NT2/D1 (cell line): ENCODE data around the gene SMARCC2.

Source experiments
- SUZ12 ChIP-seq: IDR thresholded peaks from 2 replicates; pipeline ENCODE4 v1.6.1; 2011; ENCODE audit not compliant: insufficient read length, insufficient read depth; ENCODE audit errors: extremely low read depth
- YY1 ChIP-seq: IDR thresholded peaks from 2 replicates; pipeline ENCODE4 v1.6.1; 2011; ENCODE audit not compliant: insufficient read length, insufficient read depth
- ZNF274 ChIP-seq: IDR thresholded peaks from 2 replicates; pipeline ENCODE4 v1.6.1; 2011; ENCODE audit warnings: mild to moderate bottlenecking, low read depth, low read length

DNA sequence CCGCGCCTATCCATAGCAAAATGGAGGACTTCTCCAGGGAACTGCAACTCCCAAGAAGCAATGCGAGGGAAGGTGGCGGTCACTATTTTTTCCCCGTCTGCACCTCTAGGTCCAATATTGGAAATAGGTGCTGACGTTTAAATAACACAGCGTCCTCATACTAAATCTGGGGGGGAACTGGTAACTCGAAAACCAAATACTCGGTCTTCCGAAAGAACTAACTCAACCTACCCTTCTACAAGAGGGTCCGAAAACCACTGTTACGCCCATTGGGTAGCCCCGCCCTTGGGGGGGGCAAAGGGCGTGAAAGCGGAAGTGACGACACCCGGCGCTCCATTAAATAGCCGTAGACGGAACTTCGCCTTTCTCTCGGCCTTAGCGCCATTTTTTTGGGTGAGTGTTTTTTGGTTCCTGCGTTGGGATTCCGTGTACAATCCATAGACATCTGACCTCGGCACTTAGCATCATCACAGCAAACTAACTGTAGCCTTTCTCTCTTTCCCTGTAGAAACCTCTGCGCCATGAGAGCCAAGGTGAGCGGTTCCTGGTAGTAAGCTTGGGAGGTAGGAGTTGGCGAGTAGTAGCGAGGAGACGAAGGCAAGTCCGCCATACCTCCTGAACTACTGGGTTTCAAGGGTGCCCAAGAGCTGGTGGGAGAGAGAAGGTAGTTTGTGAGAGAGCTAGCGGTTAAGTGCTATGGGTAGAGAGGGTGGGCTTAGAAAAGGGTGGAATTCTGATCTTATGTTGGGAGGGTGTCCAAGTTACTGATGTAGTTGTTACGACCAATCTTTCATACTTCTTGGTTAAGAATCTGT lies 72.8 kb downstream of the SMARCC2 start, which contains the start of gene RPL41:
- no peak for TF ChIP-seq ZNF274
- peak; percentile 49 for TF ChIP-seq YY1
- no peak for TF ChIP-seq SUZ12
